Jurkat, Clone E6-1 (cell line): Measurements from ENCODE around the gene PTPRCAP.
A peak's percentile ranks its signal among the peaks of the same experiment; 100 is the strongest.

Experiments
- DNase-seq: peaks from one replicate; pipeline ENCODE4 v3.0.0-alpha.2; 2011; ENCODE audit warnings: low read depth, low spot score
- H3K4me3 ChIP-seq: 2 replicates; pipeline ENCODE4 v1.5.1; 2011; ENCODE audit warnings: mild to moderate bottlenecking, low read length, control low read depth, moderate library complexity

PTPRCAP gene

GRCh38 chr11:67391304-67392182, 45.9 kb downstream of the PTPRCAP start, which contains the start of gene RAD9A:
TSS of gene RAD9A (plus strand) at chr11:67391986. CDS start at chr11:67392045, 59 bp downstream.
- peak within 1 kb of the TSS; percentile 89 for H3K4me3 ChIP-seq
- DNase-seq, result peak; percentile 89

GRCh38 chr11:67390947-67391303, 46.6 kb downstream of the PTPRCAP start:
- H3K4me3 ChIP-seq, result peak overlapping the region; percentile 89
- no peak for DNase-seq

GRCh38 chr11:67389477-67389876, 48.0 kb downstream of the PTPRCAP start:
- DNase-seq, result no peak
- H3K4me3 ChIP-seq, result no peak overlapping the region

DNA sequence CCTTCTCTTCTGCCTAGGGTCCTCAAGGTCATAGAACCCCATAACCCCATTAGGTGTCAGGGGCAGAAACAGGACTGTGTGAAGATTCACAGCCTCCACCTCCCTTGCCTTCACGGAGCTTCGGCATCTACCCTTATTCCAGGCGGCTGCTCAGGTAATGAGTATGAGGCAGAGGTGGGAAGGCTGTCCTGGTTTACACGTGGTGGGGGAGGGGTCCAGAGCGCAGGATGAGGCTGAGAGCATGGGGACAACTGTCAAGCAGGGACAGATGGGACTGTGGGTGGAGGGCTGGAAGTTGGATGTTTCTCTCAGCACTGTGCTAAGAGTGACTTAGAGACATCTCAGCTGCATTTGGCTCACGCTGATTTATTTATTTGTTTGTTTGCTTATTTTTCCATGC, 50.0 kb downstream of the PTPRCAP start:
- no peak overlapping the region for H3K4me3 ChIP-seq
- no peak for DNase-seq

DNA sequence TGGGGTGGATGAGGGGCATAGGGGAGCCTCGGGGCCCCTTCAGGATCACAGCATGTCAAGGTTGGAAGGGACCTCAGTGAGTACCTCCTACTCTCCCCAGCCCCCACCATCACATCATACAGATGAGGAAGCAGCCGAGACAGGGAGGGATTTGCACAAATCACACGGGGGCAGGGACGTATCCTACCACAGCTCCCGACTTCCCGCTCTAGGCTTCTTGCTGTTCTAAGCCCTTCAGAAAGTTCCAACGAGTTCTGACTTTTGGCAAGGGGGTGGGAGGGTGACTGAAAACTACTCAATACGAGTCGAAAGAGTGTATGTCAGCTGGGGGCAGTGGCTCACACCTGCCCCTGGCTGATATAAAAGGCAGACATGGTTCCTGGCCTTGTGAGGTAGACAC, 50.4 kb downstream of the PTPRCAP start:
- H3K4me3 ChIP-seq, result no peak overlapping the region
- DNase-seq, result no peak
